Epithelial cell of proximal tubule (primary cell): ENCODE results near the gene ATP9A. TPM values are rescaled to one million over a fixed set of nuclear protein-coding genes. Genes with fewer than 3 reads are reported as not detected.

Experiments used
- DNase-seq: peaks from one replicate; pipeline ENCODE4 v3.0.0-alpha.2; 2011; ENCODE audit warnings: low read depth
- H3K4me3 ChIP-seq: 2 replicates; pipeline ENCODE4 v1.5.1; 2011; ENCODE audit warnings: low read depth, mild to moderate bottlenecking, low read length
- total RNA-seq: library from RNA; depleted of rRNA; stranded (reverse); fragments of >200 nt; gene quantifications from 2 replicates; pipeline ENCODE4 v1.2.3, GENCODE V29; 2015
- TF ChIP-seq, protein P1 (sequence below): conservative IDR thresholded peaks from 2 replicates; pipeline ENCODE4 v1.5.1; 2012; ENCODE audit warnings: low read depth, mild to moderate bottlenecking, low read length

Gene ATP9A
- total RNA-seq, 1 donor from 2014 or later, result 22.5 TPM

DNA sequence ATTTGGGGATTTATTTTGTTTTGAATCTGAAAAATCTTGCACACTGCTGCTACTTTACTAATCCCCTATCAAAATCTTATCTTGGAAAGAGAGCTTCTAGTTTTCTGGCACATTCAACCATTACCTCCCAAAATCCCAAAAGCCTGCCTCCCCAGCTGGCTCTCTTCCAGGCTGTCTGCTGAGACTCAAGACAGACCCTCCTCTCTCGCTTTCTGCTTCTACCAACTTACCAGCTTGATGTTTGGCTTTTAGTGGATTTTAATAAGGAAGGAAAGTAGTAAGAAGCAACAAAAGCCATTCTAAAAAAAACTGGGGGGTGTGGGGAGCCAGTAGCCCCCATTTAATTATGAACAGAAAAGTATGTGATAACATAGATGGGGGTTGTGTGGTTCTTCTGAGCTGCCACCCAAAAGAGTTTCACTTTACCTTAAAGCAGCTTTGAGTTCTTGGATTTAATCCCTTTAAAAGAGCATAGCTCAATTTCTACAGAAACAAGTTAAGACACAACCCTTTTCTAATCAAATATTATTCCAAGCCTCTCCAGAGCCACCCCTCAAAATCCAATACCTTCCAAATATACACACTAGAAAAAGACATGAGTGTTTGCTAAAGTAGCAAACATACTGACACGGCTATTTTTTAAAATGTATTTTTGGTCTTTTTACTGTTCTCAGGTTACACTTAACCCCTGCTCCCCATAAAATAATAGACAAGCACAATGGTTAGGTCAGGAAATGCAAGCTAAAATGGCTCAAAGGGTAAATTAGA lies 71.7 kb downstream of the ATP9A start:
- no peak overlapping the region for H3K4me3 ChIP-seq
- TF ChIP-seq, protein P1, sequence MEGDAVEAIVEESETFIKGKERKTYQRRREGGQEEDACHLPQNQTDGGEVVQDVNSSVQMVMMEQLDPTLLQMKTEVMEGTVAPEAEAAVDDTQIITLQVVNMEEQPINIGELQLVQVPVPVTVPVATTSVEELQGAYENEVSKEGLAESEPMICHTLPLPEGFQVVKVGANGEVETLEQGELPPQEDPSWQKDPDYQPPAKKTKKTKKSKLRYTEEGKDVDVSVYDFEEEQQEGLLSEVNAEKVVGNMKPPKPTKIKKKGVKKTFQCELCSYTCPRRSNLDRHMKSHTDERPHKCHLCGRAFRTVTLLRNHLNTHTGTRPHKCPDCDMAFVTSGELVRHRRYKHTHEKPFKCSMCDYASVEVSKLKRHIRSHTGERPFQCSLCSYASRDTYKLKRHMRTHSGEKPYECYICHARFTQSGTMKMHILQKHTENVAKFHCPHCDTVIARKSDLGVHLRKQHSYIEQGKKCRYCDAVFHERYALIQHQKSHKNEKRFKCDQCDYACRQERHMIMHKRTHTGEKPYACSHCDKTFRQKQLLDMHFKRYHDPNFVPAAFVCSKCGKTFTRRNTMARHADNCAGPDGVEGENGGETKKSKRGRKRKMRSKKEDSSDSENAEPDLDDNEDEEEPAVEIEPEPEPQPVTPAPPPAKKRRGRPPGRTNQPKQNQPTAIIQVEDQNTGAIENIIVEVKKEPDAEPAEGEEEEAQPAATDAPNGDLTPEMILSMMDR, result no peak
- DNase-seq, result no peak

DNA sequence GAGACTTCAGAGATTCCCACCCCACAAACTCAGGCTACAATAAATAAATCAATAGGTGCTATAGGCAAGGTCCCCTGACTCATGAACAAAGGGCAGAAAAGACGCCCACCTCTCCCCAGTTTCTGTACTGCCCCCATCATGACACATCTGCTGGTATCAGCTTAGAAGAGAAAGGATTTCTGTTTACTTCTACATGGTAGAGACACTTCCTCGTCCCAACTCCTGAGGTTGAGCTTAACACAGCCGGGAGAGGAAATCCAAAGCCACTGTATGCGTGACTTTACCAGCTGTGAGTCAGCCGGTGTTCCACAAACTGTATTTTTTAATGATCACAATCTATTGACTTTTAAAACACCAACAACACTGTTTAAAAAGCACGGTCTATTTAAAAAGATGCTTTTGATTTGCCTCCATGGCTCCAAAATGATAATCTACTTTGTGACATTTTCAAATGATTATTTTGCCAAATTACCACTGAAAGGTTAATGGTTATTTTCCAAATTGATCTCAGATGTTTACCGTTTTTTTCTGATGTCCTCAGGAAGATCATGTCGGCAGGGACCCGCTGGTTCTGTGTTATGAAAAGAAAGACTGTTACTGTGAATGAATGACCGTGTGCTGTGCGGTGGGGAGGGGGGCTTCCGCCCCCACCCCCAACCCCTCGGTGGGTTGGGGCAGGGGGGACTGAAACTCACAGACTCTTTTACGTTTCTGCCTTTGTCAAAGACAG lies 72.5 kb downstream of the ATP9A start:
- TF ChIP-seq, protein P1, result no peak
- H3K4me3 ChIP-seq, result no peak overlapping the region
- no peak for DNase-seq

DNA sequence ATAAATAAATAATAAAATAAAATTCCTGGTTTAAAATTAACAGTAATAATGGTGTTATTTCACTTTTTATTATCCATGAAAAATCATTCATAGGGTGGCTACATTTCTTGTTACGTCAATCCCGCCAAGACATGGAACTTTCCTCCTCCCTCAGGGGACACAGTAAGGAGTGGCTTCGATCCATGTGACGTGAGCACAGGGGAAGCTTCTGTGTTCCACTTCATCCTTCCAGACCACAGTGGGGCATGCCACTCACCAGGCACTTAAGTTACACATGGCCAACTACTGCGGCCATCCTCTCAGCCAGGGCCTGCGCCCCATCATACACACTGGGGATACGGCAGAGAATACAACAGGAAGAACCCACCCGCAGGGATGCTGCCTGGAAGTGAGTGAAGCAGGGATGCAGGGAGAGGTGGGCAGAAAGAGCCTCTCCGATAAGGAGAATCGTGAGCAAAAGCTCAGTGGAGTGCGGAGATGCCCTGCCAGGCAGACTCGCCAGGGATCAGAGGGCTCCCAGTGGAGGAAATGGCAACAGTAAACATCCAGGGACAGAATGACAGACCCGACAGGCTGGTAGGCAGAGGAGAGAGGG lies 75.3 kb downstream of the ATP9A start:
- DNase-seq, result no peak
- TF ChIP-seq, protein P1, result no peak
- H3K4me3 ChIP-seq, result no peak overlapping the region

DNA sequence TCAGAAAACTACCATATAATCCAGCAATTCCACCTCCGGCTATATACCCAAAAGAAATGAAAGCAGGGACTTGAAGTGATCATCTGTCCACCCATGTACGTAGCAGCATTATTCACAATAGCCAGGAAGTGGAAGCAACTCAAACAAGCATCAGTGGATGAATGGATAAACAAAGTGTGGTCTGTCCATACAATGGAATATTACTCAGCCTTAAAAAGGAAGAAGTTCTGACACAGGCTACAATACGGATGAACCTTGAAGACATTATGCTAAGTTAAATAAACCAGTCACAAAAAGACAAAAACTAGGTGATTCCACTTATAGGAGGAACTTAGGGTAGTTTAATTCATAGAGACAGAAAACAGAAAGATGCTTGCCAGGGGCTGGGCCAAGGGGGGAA lies 76.5 kb downstream of the ATP9A start:
- TF ChIP-seq, protein P1, result no peak
- H3K4me3 ChIP-seq, result no peak overlapping the region
- DNase-seq, result no peak

DNA sequence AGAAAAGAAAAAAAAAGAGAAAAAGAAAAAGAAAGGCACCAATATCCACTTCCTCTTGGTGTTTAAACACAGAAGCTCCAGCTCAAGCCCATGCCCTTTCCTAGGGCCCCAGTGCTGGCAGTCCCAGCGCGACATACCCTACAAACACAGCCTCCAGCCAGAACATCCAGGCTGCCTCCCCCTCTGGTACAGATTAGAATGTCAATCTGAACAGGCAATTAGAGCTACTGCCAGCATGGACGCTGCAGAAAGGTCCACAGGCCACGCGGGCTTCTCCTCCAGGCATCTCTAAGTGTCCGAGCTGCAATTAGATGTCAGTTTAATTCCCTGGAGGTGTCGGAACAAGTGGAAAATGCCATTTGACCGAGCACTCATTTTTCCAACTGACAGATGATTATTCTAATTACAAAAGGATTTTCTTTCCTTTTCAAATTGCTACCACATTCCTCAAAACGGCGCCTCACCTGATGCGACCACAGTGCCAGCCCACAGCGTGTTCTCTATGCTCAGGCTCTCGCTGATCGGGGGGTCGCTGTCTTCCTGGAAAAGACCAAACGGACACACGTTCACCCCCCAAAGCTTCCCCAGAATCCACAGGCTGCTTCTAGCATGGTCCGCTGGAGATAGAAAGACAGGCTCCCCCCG lies 79.5 kb downstream of the ATP9A start:
- H3K4me3 ChIP-seq, result no peak overlapping the region
- no peak for DNase-seq
- TF ChIP-seq, protein P1, result no peak

DNA sequence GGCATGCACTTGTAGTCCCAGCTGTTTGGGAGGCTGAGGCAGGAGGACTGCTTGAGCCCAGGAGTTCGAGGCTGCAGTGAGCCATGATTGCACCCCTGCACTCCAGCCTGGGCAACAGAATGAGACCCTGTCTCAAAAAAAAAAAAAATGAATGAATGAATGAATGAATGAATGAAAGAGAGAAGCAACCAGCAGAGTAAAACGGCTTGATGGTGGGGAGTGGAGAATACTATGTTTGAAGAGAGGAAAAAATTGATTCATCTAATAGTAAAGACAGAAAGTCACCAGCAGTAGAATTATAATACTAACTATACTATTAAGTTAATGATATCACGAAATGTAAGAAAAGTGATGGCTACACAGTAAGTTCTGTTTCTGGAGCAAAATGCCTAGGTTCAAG lies 80.6 kb downstream of the ATP9A start:
- TF ChIP-seq, protein P1, result no peak
- no peak for DNase-seq
- H3K4me3 ChIP-seq, result no peak overlapping the region
